DND-41 (cell line): ENCODE measurements around the gene KRT15.

Experiments used
- ATAC-seq: fragments of 200-7000 bp; cut with Tn5 transposase; 3 replicates; pipeline ENCODE4 v1.9.1; 2021; ENCODE audit warnings: low read depth; ENCODE audit not compliant: insufficient read depth
- DNase-seq: peaks from one replicate; pipeline ENCODE4 v3.0.0-alpha.2; 2020
- H2AFZ ChIP-seq: 2 replicates; pipeline ENCODE4 v1.6.0; 2012; ENCODE audit warnings: low read depth, low read length
- H3K27ac ChIP-seq: 2 replicates; pipeline ENCODE4 v1.5.1; 2012; ENCODE audit warnings: low read length, inconsistent platforms
- H3K27me3 ChIP-seq: fragments of 200-600 bp; sonication (generic); 2 replicates; pipeline ENCODE4 v1.6.0; 2012; ENCODE audit warnings: low read length, mild to moderate bottlenecking, inconsistent platforms; ENCODE audit not compliant: insufficient read depth, poor library complexity
- H3K36me3 ChIP-seq: 2 replicates; pipeline ENCODE4 v1.5.1; 2012; ENCODE audit warnings: low read length, inconsistent platforms; ENCODE audit not compliant: insufficient read depth
- H3K4me1 ChIP-seq: 2 replicates; pipeline ENCODE4 v1.5.1; 2012; ENCODE audit warnings: mild to moderate bottlenecking, low read length; ENCODE audit not compliant: insufficient read depth
- H3K4me2 ChIP-seq: 2 replicates; pipeline ENCODE4 v1.6.0; 2012; ENCODE audit warnings: mild to moderate bottlenecking, moderate library complexity, low read length, inconsistent platforms; ENCODE audit not compliant: insufficient read depth
- H3K4me3 ChIP-seq, 2 experiments: fragments of 200-600 bp in 1 of 2; shearing (Covaris generic) in 1 of 2; 2 replicates each; pipeline ENCODE4 v1.5.1; 2012 to 2016; ENCODE audit warnings: inconsistent platforms in 2 of 2, low read length in 2 of 2, mild to moderate bottlenecking in 2 of 2, low read depth in 1 of 2, moderate library complexity in 1 of 2
- H3K79me2 ChIP-seq: 2 replicates; pipeline ENCODE4 v1.6.0; 2012; ENCODE audit warnings: low read length, inconsistent platforms; ENCODE audit not compliant: insufficient read depth
- H3K9ac ChIP-seq: 2 replicates; pipeline ENCODE4 v1.6.0; 2012; ENCODE audit warnings: low read depth, mild to moderate bottlenecking, inconsistent platforms, low read length, moderate library complexity
- H3K9me3 ChIP-seq: 2 replicates; pipeline ENCODE4 v1.5.1; 2012; ENCODE audit warnings: low read length, moderate library complexity, mild to moderate bottlenecking, inconsistent platforms; ENCODE audit not compliant: insufficient read depth, severe bottlenecking
- H4K20me1 ChIP-seq: 2 replicates; pipeline ENCODE4 v1.6.0; 2012; ENCODE audit warnings: low read length; ENCODE audit not compliant: insufficient read depth
- EZH2 ChIP-seq: IDR thresholded peaks from 3 replicates; pipeline ENCODE4 v1.6.1; 2012; ENCODE audit warnings: borderline replicate concordance, low read depth, mild to moderate bottlenecking, moderate library complexity, low read length, inconsistent platforms; ENCODE audit not compliant: severe bottlenecking
- TF ChIP-seq, protein P1 (sequence below): IDR thresholded peaks from 2 replicates; pipeline ENCODE4 v1.5.1; 2012; ENCODE audit warnings: borderline replicate concordance, low read length, moderate library complexity, mild to moderate bottlenecking; ENCODE audit not compliant: poor library complexity, severe bottlenecking; ENCODE audit errors: extremely low read depth

Gene KRT15

DNA sequence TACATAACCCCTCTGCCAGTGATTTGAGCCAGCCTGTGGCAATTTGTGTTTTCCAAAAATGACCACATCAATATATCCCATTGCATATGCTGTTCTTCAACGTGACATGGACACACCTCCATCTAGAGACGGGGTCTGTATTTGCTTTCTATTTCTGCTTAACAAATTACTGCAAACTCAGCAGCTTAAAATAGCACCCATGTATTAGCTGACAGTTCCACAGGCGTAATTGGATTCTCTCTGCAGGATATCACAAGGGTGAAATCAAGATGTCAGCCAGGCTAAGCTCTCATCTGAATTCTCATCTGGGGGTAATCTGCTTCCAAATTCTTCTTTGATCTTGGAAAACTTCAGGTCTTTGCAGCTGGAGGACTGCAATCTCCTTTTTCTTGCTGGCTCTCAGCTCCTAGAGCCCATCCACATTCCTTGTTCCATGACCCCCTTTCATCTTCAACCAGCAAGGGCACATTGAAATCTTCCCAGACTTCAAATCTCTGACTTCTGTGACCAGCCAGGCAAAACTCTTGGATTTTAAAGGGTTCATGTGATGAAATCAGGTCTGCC, 45.0 kb upstream of the KRT15 start:
- H3K27me3 ChIP-seq, result peaks cover 6% of the 10 kb centered on the region
- H3K4me2 ChIP-seq, result no peak overlapping the region
- DNase-seq (no peak), ATAC-seq (no peak)
- no peaks in the 10 kb centered on the region for H3K36me3 ChIP-seq
- H3K27ac ChIP-seq, result no peak overlapping the region
- TF ChIP-seq, protein P1, sequence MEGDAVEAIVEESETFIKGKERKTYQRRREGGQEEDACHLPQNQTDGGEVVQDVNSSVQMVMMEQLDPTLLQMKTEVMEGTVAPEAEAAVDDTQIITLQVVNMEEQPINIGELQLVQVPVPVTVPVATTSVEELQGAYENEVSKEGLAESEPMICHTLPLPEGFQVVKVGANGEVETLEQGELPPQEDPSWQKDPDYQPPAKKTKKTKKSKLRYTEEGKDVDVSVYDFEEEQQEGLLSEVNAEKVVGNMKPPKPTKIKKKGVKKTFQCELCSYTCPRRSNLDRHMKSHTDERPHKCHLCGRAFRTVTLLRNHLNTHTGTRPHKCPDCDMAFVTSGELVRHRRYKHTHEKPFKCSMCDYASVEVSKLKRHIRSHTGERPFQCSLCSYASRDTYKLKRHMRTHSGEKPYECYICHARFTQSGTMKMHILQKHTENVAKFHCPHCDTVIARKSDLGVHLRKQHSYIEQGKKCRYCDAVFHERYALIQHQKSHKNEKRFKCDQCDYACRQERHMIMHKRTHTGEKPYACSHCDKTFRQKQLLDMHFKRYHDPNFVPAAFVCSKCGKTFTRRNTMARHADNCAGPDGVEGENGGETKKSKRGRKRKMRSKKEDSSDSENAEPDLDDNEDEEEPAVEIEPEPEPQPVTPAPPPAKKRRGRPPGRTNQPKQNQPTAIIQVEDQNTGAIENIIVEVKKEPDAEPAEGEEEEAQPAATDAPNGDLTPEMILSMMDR, result no peak
- no peak for TF ChIP-seq EZH2
- no peaks in the 10 kb centered on the region for H3K9me3 ChIP-seq
- no peak overlapping the region for H3K4me3 ChIP-seq
- H3K9ac ChIP-seq, result no peak overlapping the region
- no peaks in the 10 kb centered on the region for H4K20me1 ChIP-seq
- H2AFZ ChIP-seq, result no peak overlapping the region
- no peaks in the 10 kb centered on the region for H3K4me1 ChIP-seq
- H3K79me2 ChIP-seq, result no peaks in the 10 kb centered on the region

DNA sequence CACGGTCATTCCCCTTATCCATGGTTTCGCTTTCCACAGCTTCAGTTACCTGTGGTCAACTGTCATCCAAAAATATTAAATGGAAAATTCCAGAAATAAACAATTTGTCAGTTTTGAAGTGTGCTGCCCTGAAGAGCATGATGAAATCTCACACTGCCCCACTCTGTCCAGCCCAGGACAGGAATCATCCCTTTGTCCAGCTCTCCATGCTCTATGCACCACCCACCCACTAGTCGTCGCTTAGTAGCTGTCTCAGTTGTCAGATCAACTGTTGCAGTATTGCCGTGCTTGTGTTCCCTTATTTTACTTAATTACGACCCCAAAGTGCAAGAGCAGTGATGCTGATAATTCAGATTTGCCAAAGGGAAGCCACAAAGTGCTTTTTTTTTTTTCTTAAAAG, 42.9 kb upstream of the KRT15 start:
- Histone ChIP-seq H3K4me2 (no peak overlapping the region), H3K9me3 (no peaks in the 10 kb centered on the region), H4K20me1 (no peaks in the 10 kb centered on the region), H3K27ac (no peak overlapping the region), H3K4me1 (no peaks in the 10 kb centered on the region), H3K9ac (no peak overlapping the region), H3K27me3 (peaks cover 9% of the 10 kb centered on the region), H3K36me3 (no peaks in the 10 kb centered on the region), H3K4me3 (no peak overlapping the region), H2AFZ (no peak overlapping the region), H3K79me2 (no peaks in the 10 kb centered on the region)
- ATAC-seq (no peak), DNase-seq (no peak)
- TF ChIP-seq EZH2, result no peak
- TF ChIP-seq, protein P1, result no peak

DNA sequence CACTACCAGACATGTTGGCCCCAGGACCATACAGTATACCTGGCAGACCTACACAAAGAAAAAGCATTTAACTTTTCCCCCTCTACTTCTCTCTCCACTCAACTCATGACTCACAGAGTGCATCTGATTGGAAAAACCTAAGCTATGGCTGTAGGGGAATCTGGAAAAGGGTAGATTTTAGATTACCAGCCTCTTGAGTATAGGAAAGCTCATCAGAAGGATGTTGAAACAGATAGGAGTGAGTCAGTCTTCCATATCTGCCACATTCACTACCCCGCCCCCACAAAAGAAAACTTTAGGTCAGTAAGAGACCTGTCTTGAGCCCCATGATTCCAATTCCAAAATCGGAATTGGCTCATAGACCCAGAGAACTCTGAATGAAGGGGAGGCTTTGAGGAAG, 40.9 kb upstream of the KRT15 start:
- ATAC-seq, result no peak
- peaks cover 11% of the 10 kb centered on the region for H3K27me3 ChIP-seq
- no peaks in the 10 kb centered on the region for H3K9me3 ChIP-seq

More for the DNA sequence above, 40.9 kb upstream of the KRT15 start:
- no peak for DNase-seq
- H3K9ac ChIP-seq, result no peak overlapping the region
- no peak overlapping the region for H3K4me2 ChIP-seq
- H3K27ac ChIP-seq, result no peak overlapping the region
- H2AFZ ChIP-seq, result no peak overlapping the region
- TF ChIP-seq, protein P1, result no peak
- TF ChIP-seq EZH2, result no peak
- H3K4me1 ChIP-seq, result no peaks in the 10 kb centered on the region
- H4K20me1 ChIP-seq, result no peaks in the 10 kb centered on the region
- no peaks in the 10 kb centered on the region for H3K36me3 ChIP-seq
- H3K4me3 ChIP-seq, result no peak overlapping the region
- no peaks in the 10 kb centered on the region for H3K79me2 ChIP-seq
